HAP-1 (cell line): ENCODE results near the gene DCP1B.
A peak's percentile ranks its signal among the peaks of the same experiment; 100 is the strongest.

Experiments used
- DNase-seq, 2 experiments: peaks; one replicate each; pipeline ENCODE4 v3.0.0-alpha.2; 2016 to 2020; ENCODE audit warnings: low spot score in 2 of 2
- H3K27me3 ChIP-seq: fragments of 250-450 bp; sonication (Bioruptor Pico); 2 replicates; pipeline ENCODE4 v1.5.1; 2020; ENCODE audit warnings: low read depth, mild to moderate bottlenecking, moderate library complexity
- H3K36me3 ChIP-seq: fragments of 250-450 bp; sonication (Bioruptor Pico); replicated peaks from 2 replicates; pipeline ENCODE4 v1.5.1; 2020; ENCODE audit warnings: mild to moderate bottlenecking
- H3K4me1 ChIP-seq: fragments of 250-450 bp; sonication (Bioruptor Pico); 2 replicates; pipeline ENCODE4 v1.5.1; 2020; ENCODE audit warnings: mild to moderate bottlenecking
- H3K4me3 ChIP-seq: fragments of 250-450 bp; sonication (Bioruptor Pico); 2 replicates; pipeline ENCODE4 v1.5.1; 2020; ENCODE audit warnings: mild to moderate bottlenecking, moderate library complexity
- H3K9me3 ChIP-seq: fragments of 250-450 bp; sonication (Bioruptor Pico); 2 replicates; pipeline ENCODE4 v1.5.1; 2020; ENCODE audit warnings: mild to moderate bottlenecking, moderate library complexity
- in situ Hi-C: fragments of 300-500 bp; cut with MboI; formaldehyde crosslinking; loops from 3 replicates; pipeline ENCODE4 v1.14.3; 2020; ENCODE audit warnings: low sequenced_read_pairs, inconsistent platforms, mixed read lengths

DCP1B gene

DNA sequence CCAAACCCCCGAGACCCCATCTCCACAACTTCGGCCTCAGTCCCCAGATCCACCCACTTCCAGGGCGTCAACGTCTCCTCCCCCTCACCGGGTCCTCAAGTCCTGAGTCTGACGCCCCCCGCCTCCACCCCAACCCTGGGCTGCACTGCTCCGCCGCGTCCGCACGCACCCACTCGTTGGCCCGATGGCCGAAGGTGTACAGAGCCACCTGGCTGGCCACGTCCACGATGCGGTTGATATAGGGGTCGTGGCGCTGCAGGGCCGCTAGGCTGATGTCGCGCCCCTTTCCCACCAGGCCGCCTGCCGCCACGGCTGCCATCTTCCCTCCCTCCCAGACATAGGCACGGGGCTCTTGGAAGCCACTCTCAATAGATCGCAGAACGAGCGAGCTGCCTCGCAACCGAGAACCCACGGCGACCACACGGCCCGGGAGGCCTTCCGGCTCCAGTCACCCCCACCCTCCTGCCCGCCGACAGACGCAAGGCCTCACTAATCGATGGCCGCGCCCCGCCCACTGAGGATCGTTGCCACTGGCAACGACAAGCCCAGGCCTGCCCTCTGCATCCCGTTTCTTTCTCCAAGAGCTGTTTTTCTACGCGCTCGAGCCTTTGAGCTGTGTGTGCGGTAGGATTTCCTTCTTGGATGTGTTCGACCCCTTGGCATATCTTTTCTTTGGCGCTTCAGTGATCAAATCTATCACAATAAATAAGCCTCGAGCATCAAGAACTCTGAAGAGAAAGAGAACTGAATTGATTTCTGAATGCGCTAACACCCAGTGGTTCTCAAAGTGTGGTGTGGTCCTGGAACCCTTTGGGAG lies at the start of gene DCP1B:
Gene DCP1B, minus strand, starts transcription at position 345 of the 817 bp plus-strand sequence. Its CDS starts 26 bp downstream, at position 319.
- Histone ChIP-seq H3K36me3 (no peaks in the 10 kb centered on the region), H3K27me3 (no peaks in the 10 kb centered on the region), H3K4me3 (peak within 1 kb of the TSS; percentile 76), H3K4me1 (peaks cover 10% of the 10 kb centered on the region), H3K9me3 (no peaks in the 10 kb centered on the region)
- in situ Hi-C loops = no loop called here
- peak; percentile 91 to 98 for DNase-seq

DNA sequence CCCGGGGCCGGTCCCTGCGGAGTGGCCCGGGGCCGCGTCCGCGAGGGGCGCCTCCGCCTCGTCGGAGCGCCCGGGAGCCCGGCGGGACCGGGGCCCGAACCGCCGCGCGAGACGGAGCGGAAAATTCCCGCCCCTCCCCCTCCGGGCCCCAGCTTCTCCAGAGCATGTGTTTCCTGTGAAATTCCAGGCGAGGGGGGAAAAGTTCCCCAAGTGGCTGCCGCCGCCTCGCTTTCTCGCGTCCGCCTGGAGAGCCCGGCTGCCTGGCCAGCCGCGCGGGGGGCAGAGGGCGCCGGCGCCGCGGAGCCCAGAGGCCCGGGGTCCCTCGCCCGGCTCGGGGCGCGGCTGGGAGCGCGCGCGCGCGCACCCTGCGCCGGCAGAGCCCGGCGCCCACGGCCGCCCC lies 49.4 kb upstream of the DCP1B start:
- H3K27me3 ChIP-seq = peaks cover 70% of the 10 kb centered on the region
- in situ Hi-C loops = loop anchor here (10.0 kb wide), 2 partner anchors 231 to 531 kb away; no protein-coding TSS in a partner anchor

GRCh38 chr12:2052826-2053678 lies 48.8 kb upstream of the DCP1B start, which contains the start of gene CACNA1C:
Gene CACNA1C, plus strand, starts transcription at chr12:2052987. Its CDS starts 576 bp downstream, at chr12:2053563.
- in situ Hi-C loops = loop anchor here (10.0 kb wide), 2 partner anchors 232 to 532 kb away; no protein-coding TSS in a partner anchor
- Histone ChIP-seq H3K4me3 (0 out of 2 replicates have a peak within 1 kb of the TSS, but pooled peaks have one; percentile 9), H3K27me3 (peaks cover 68% of the 10 kb centered on the region), H3K36me3 (no peaks in the 10 kb centered on the region), H3K4me1 (no peaks in the 10 kb centered on the region; the same call in 1 of the 2 replicates), H3K9me3 (no peaks in the 10 kb centered on the region)
- peak in 1 of 2 experiments; percentile 32 for DNase-seq

More for the DNA sequence above, 49.4 kb upstream of the DCP1B start:
- H3K36me3 ChIP-seq = no peaks in the 10 kb centered on the region
- no peak for DNase-seq
- no peak overlapping the region for H3K4me3 ChIP-seq
- no peaks in the 10 kb centered on the region; the same call in 1 of the 2 replicates for H3K4me1 ChIP-seq
- H3K9me3 ChIP-seq = no peaks in the 10 kb centered on the region

- Histone ChIP-seq H3K27me3 (peaks cover 60% of the 10 kb centered on the region), H3K36me3 (no peaks in the 10 kb centered on the region), H3K4me3 (no peak overlapping the region), H3K9me3 (no peaks in the 10 kb centered on the region), H3K4me1 (no peaks in the 10 kb centered on the region; the same call in 1 of the 2 replicates)
- in situ Hi-C loops = loop anchor here (10.0 kb wide), 2 partner anchors 233 to 533 kb away; no protein-coding TSS in a partner anchor
- DNase-seq = no peak
Measured at GRCh38 chr12:2051700-2052621, 47.7 kb upstream of the DCP1B start.

GRCh38 chr12:2049604-2050540 lies 45.6 kb upstream of the DCP1B start:
- Histone ChIP-seq H3K27me3 (peaks cover 39% of the 10 kb centered on the region), H3K36me3 (no peaks in the 10 kb centered on the region), H3K4me3 (no peak overlapping the region), H3K9me3 (no peaks in the 10 kb centered on the region), H3K4me1 (no peaks in the 10 kb centered on the region; the same call in 1 of the 2 replicates)
- DNase-seq = no peak
- in situ Hi-C loops = loop anchor here (10.0 kb wide), 2 partner anchors 235 to 535 kb away; no protein-coding TSS in a partner anchor

DNA sequence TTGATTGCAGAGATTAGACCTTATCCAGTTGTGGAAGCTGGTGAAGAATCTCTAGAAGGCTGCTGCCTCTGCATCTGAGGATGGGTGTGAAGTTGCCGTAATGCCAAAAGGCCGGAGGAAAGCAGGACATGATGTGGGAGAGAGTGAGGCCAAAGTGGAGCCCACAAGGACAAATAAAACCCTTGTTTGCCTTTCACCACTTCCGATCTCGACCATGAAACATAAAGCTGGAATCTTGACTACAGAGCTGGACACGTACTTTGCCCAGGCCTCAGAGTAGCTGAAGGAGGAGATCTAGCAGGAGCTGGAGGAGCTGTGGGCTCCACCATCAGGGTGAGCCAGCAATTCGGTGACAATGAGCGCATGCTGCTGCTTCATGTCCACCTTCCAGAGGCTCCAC lies 43.5 kb upstream of the DCP1B start:
- H3K36me3 ChIP-seq = no peaks in the 10 kb centered on the region
- no peaks in the 10 kb centered on the region for H3K9me3 ChIP-seq
- DNase-seq = no peak
- in situ Hi-C loops = no loop called here
- H3K4me3 ChIP-seq = no peak overlapping the region
- H3K27me3 ChIP-seq = peaks cover 26% of the 10 kb centered on the region
- H3K4me1 ChIP-seq = no peaks in the 10 kb centered on the region

DNA sequence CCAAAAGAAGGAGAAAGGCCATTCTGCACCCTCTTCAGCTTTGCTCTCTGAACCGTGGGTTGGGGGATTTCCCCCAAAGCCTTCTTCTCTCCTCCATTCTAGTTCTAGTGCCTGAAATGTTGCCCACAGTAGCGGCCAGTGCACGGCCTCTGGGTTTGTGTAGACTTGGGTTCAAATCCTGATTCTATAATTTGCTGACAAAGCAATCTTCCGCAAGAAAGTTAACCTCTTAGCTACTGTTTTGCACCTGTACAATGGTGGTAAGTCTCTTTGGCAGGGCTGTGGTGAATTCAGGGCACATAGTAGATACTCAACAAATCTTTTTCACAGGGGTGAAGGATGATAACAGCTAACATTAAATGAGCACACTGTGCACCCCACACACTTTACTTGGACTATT lies 42.7 kb upstream of the DCP1B start:
- Histone ChIP-seq H3K9me3 (no peaks in the 10 kb centered on the region), H3K36me3 (no peaks in the 10 kb centered on the region), H3K27me3 (peaks cover 23% of the 10 kb centered on the region), H3K4me3 (no peak overlapping the region), H3K4me1 (no peaks in the 10 kb centered on the region)
- in situ Hi-C loops = no loop called here
- no peak for DNase-seq

GRCh38 chr12:2044165-2044564 lies 39.9 kb upstream of the DCP1B start:
- Histone ChIP-seq H3K36me3 (no peaks in the 10 kb centered on the region), H3K4me1 (no peaks in the 10 kb centered on the region), H3K27me3 (peaks cover 9% of the 10 kb centered on the region), H3K4me3 (no peak overlapping the region), H3K9me3 (no peaks in the 10 kb centered on the region)
- no peak for DNase-seq
- in situ Hi-C loops = no loop called here

DNA sequence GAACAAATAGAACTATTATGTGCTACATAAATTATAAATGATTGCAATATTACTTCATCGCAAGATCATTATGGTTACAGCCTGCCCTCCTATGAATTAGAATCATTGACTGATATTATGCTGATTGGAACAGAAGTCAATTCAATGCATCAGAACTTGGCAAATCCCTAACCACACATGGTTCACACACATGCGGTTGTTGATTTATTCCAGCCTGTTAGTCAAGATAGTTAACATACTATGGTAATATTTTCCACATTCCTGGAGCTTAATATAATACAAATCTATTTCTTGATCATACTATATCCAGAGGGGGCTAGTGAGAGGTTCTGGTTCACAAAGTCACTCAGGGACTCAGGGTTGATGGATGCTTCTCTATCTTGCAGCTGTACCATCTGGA lies 38.8 kb upstream of the DCP1B start:
- Histone ChIP-seq H3K27me3 (peaks cover 8% of the 10 kb centered on the region), H3K36me3 (no peaks in the 10 kb centered on the region), H3K4me3 (no peak overlapping the region), H3K9me3 (no peaks in the 10 kb centered on the region), H3K4me1 (no peaks in the 10 kb centered on the region)
- DNase-seq = no peak
- in situ Hi-C loops = no loop called here

DNA sequence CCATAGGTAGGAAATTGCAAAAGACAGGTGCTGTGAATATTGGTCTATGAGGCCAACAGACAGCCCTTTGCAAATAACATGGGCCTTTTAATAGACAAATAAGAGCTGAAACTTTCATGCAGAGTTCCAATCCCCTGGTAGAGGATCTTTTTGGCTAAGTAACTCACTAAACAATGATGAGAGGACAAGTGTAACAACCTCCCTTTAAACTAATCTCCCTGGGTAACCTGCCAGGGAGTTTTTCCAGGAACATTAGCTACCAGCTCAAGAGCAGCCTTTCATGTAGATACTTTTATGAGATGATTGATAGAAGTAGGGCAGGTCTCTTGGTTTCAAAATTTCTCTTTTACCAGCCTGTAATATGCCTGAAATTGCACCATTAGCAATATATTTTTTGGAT lies 34.8 kb upstream of the DCP1B start:
- no peaks in the 10 kb centered on the region for H3K9me3 ChIP-seq
- in situ Hi-C loops = no loop called here
- no peaks in the 10 kb centered on the region for H3K36me3 ChIP-seq
- no peak for DNase-seq
- no peak overlapping the region for H3K4me3 ChIP-seq
- H3K4me1 ChIP-seq = peaks cover 3% of the 10 kb centered on the region; the same call in 1 of the 2 replicates
- peaks cover 24% of the 10 kb centered on the region for H3K27me3 ChIP-seq

GRCh38 chr12:2035431-2036055 lies 31.3 kb upstream of the DCP1B start:
- in situ Hi-C loops = no loop called here
- Histone ChIP-seq H3K9me3 (no peaks in the 10 kb centered on the region), H3K4me3 (no peak overlapping the region), H3K27me3 (peaks cover 34% of the 10 kb centered on the region), H3K36me3 (no peaks in the 10 kb centered on the region), H3K4me1 (peaks cover 3% of the 10 kb centered on the region; the same call in 1 of the 2 replicates)
- no peak for DNase-seq
